Fibroblast of lung (primary cell): ENCODE measurements around the gene NR3C2. TPM values are rescaled to one million over a fixed set of nuclear protein-coding genes. Genes with fewer than 3 reads are reported as not detected.

Experiments used
- DNase-seq, 2 donors: peaks; one replicate each; pipeline versions ENCODE4 v3.0.0 to v3.0.0-alpha.2; 2010; ENCODE audit warnings: low read depth in 2 of 2
- H2AFZ ChIP-seq: 2 replicates; pipeline ENCODE4 v1.5.1; 2012; ENCODE audit warnings: low read length, control low read depth, inconsistent platforms
- H3K27ac ChIP-seq: 2 replicates; pipeline ENCODE4 v1.5.1; 2011; ENCODE audit warnings: low read length, control low read depth; ENCODE audit not compliant: insufficient read depth
- H3K27me3 ChIP-seq: 2 replicates; pipeline ENCODE4 v1.5.1; 2011; ENCODE audit warnings: mild to moderate bottlenecking, low read length; ENCODE audit not compliant: control insufficient read depth, insufficient read depth
- H3K36me3 ChIP-seq: 2 replicates; pipeline ENCODE4 v1.5.1; 2011; ENCODE audit warnings: low read length; ENCODE audit not compliant: control insufficient read depth, insufficient read depth
- H3K4me1 ChIP-seq: 2 replicates; pipeline ENCODE4 v1.5.1; 2011; ENCODE audit warnings: low read length; ENCODE audit not compliant: control insufficient read depth, insufficient read depth; ENCODE audit errors: extremely low read depth
- H3K4me2 ChIP-seq: 2 replicates; pipeline ENCODE4 v1.5.1; 2011; ENCODE audit warnings: low read length, control low read depth; ENCODE audit not compliant: insufficient read depth; ENCODE audit errors: extremely low read depth
- H3K4me3 ChIP-seq, 4 experiments: fragments of 200-600 bp in 1 of 4; sonication (generic) in 1 of 4; replicated peaks in 1 of 4; 2 replicates each; pipeline ENCODE4 v1.5.1; 2011 to 2016; ENCODE audit warnings: low read length in 4 of 4, low read depth in 3 of 4, mild to moderate bottlenecking in 3 of 4, control low read depth in 2 of 4, inconsistent platforms in 1 of 4, mixed read lengths in 1 of 4; ENCODE audit not compliant: insufficient read depth in 1 of 4; ENCODE audit errors: control extremely low read depth in 1 of 4
- H3K79me2 ChIP-seq: 2 replicates; pipeline ENCODE4 v1.5.1; 2012; ENCODE audit warnings: mild to moderate bottlenecking, low read length, inconsistent platforms; ENCODE audit not compliant: control insufficient read depth, insufficient read depth
- H3K9ac ChIP-seq: 2 replicates; pipeline ENCODE4 v1.5.1; 2011; ENCODE audit warnings: mild to moderate bottlenecking, low read length, control low read depth; ENCODE audit not compliant: insufficient read depth
- H3K9me3 ChIP-seq: 2 replicates; pipeline ENCODE4 v1.5.1; 2012; ENCODE audit warnings: low read depth, low read length; ENCODE audit not compliant: control insufficient read depth, insufficient read depth
- H4K20me1 ChIP-seq: 2 replicates; pipeline ENCODE4 v1.5.1; 2011; ENCODE audit warnings: low read length; ENCODE audit not compliant: control insufficient read depth, insufficient read depth; ENCODE audit errors: extremely low read depth
- EZH2 ChIP-seq: IDR thresholded peaks from 2 replicates; pipeline ENCODE4 v1.5.1; 2012; ENCODE audit warnings: low read length, control low read depth, mild to moderate bottlenecking; ENCODE audit errors: missing control alignments
- polyA plus RNA-seq, 2 donors: library from polyadenylated mRNA; depleted of rRNA in 1 of 2; stranded (reverse) in 1 of 2; unstranded in 1 of 2; fragments of >200 nt; gene quantifications; 2 replicates each; pipeline ENCODE4 v1.2.1, GENCODE V29; 2011 to 2012; ENCODE audit warnings: missing spikeins in 1 of 2
- total RNA-seq: library from RNA; depleted of rRNA; stranded (reverse); fragments of >200 nt; gene quantifications from 2 replicates; pipeline ENCODE4 v1.2.1, GENCODE V29; 2014
- TF ChIP-seq, protein P1 (sequence below), 2 donors: IDR thresholded peaks in 1 of 2; conservative IDR thresholded peaks in 1 of 2; 1 replicate in 1 of 2; 2 replicates in 1 of 2; pipeline ENCODE4 v1.5.1; 2011 to 2012; ENCODE audit warnings: low read length in 2 of 2, control low read depth in 1 of 2, inconsistent platforms in 1 of 2, low read depth in 1 of 2, mild to moderate bottlenecking in 1 of 2

NR3C2 gene
- total and polyA plus RNA-seq, 2 donors (not counting 1 experiment from before 2014, with no cell fraction given): 1.9 to 7.4 TPM

DNA sequence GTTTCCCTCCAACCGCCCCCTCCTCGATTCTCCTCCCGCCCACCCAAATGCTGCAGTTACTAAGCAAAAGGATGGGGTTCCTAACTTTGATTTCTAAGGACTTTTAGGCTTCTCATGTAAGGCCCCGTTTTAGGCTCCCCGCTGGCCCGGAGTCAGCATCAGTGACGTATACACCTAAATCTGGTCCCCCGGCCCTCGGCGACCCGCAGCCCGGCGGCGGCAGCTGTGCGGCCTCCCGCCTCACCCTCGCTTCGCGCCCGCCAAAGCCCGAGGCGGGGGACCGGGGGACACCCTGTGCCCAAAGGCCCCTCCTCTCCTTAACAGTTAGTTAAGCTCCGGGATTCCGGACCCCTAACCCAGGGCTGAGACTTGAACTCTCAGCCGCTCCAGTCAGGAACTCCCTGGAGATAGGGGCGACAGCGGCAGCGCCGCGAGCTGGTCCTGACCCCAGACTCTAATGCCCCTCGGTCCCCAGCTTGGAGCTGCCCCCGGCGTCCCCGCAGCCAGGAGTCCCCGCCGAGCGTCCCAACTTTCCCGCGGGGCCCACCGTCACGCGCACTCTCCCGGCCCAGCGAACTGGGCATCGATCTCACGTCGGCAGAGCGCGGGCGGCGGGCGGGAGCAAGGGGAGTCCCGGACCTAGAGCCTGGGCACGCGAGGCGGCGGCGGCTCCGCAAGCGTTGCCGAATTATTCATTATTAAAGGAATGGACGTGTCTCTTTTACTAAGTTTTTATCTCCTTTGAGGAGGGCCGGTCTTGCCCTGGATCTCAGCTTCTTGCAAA lies 1.5 kb upstream of the NR3C2 start:
- Histone ChIP-seq H4K20me1 (no peaks in the 10 kb centered on the region), H3K9me3 (no peaks in the 10 kb centered on the region), H3K4me1 (peaks cover 2% of the 10 kb centered on the region), H3K27ac (peak overlapping the region; percentile 57), H3K4me3 (peak overlapping the region; percentile 73 to 91 (median 84)), H3K9ac (peak overlapping the region; percentile 29), H3K79me2 (peaks cover 21% of the 10 kb centered on the region), H3K36me3 (no peaks in the 10 kb centered on the region), H2AFZ (peak overlapping the region; percentile 48), H3K27me3 (no peaks in the 10 kb centered on the region), H3K4me2 (peak overlapping the region; percentile 88)
- TF ChIP-seq, protein P1, sequence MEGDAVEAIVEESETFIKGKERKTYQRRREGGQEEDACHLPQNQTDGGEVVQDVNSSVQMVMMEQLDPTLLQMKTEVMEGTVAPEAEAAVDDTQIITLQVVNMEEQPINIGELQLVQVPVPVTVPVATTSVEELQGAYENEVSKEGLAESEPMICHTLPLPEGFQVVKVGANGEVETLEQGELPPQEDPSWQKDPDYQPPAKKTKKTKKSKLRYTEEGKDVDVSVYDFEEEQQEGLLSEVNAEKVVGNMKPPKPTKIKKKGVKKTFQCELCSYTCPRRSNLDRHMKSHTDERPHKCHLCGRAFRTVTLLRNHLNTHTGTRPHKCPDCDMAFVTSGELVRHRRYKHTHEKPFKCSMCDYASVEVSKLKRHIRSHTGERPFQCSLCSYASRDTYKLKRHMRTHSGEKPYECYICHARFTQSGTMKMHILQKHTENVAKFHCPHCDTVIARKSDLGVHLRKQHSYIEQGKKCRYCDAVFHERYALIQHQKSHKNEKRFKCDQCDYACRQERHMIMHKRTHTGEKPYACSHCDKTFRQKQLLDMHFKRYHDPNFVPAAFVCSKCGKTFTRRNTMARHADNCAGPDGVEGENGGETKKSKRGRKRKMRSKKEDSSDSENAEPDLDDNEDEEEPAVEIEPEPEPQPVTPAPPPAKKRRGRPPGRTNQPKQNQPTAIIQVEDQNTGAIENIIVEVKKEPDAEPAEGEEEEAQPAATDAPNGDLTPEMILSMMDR (conservative IDR thresholded peaks at IDR 0.05 in 1 of 2, IDR thresholded peaks at IDR 0.05 in 1 of 2; ENCODE audit: low read depth in 1 of 2, low read length in 2 of 2): no peak
- no peak for TF ChIP-seq EZH2
- DNase-seq: peak in 1 of 2 donors; percentile 3

DNA sequence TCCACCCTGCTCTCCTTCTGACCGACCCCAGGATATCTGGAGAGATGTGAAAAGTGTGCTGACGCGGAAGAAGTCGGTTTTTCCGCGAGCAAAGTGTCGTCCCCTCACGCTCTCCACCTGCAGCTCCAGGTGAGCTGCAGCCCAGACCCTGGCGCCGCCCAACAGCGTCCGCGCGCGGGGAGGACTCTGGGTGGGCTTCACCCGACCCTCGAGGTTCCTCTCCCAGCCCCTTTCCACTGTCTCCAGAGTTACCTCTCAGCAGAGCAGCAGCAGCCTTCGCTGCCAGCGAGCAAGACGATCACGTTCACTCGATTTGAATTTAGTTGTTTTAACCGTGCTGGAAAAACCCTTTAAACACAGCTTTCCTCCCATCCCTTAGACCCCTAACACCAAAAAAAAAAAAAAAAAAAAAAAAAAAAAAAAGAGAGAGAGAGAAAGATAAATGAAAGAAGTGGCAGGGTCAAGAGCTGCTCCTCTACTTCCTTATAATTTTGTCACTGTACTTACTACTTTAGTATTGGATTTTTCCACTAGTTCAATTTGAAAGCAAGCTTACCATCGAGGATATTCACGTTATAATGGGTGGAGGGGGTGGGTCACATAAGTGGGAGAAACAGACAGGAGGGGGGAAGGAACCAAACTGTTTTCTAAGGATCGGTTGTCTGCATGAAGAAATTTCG lies 758 bp upstream of the NR3C2 start:
- peak in 1 of 2 donors; percentile 21 for DNase-seq
- no peaks in the 10 kb centered on the region for H3K9me3 ChIP-seq
- peak overlapping the region; percentile 73 to 91 (median 84) for H3K4me3 ChIP-seq
- H3K27me3 ChIP-seq: no peaks in the 10 kb centered on the region
- TF ChIP-seq, protein P1 (conservative IDR thresholded peaks at IDR 0.05 in 1 of 2, IDR thresholded peaks at IDR 0.05 in 1 of 2; ENCODE audit: low read depth in 1 of 2, low read length in 2 of 2): no peak
- no peak for TF ChIP-seq EZH2
- no peaks in the 10 kb centered on the region for H3K36me3 ChIP-seq
- H3K79me2 ChIP-seq: peaks cover 23% of the 10 kb centered on the region
- H2AFZ ChIP-seq: peak overlapping the region; percentile 96
- H4K20me1 ChIP-seq: no peaks in the 10 kb centered on the region
- peak overlapping the region; percentile 88 for H3K4me2 ChIP-seq
- H3K9ac ChIP-seq: peak overlapping the region; percentile 76
- peak overlapping the region; percentile 85 for H3K27ac ChIP-seq
- peaks cover 2% of the 10 kb centered on the region for H3K4me1 ChIP-seq

DNA sequence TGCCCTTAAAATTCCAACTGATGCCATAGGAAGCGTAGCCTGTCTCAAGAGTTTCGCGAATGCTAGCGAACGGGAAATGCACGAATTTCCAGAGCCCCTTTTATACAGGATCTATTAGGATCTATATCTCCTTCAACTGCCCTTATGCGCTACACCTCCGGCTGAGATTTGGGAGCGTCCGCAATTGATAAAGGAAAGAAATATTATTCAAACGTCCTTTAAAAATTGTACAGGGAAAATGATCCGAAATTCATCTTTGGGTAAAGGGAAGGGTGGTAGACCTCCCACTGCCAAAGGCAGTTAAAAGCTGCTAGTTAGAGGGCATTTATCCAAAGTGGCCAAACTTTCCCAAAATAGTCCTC lies 609 bp downstream of the NR3C2 start:
- H3K4me3 ChIP-seq: peak overlapping the region; percentile 56 to 84 (median 72)
- H3K27me3 ChIP-seq: no peaks in the 10 kb centered on the region
- peak overlapping the region; percentile 33 for H3K9ac ChIP-seq
- DNase-seq: no peak
- peaks cover 23% of the 10 kb centered on the region for H3K79me2 ChIP-seq
- TF ChIP-seq EZH2: no peak
- TF ChIP-seq, protein P1 (conservative IDR thresholded peaks at IDR 0.05 in 1 of 2, IDR thresholded peaks at IDR 0.05 in 1 of 2; ENCODE audit: low read depth in 1 of 2, low read length in 2 of 2): no peak
- H4K20me1 ChIP-seq: no peaks in the 10 kb centered on the region
- H3K4me2 ChIP-seq: peak overlapping the region; percentile 86
- peak overlapping the region; percentile 24 for H3K27ac ChIP-seq
- H3K9me3 ChIP-seq: no peaks in the 10 kb centered on the region
- H2AFZ ChIP-seq: peak overlapping the region; percentile 59
- no peaks in the 10 kb centered on the region for H3K36me3 ChIP-seq
- no peaks in the 10 kb centered on the region for H3K4me1 ChIP-seq
